ENCODE results near the gene FAM3D.
"Not testable (repeated sequence)": the region's sequence is repeated elsewhere in the genome, so short reads cannot be mapped to it uniquely, and the experiment has no call there.

The FAM3D gene

GRCh38 chr3:58666683-58667082 lies at the start of gene FAM3D:
Gene FAM3D (minus strand): TSS chr3:58666774. CDS start chr3:58655563, 11,211 bp downstream.
- DNase-seq = no peak

- DNase-seq = no peak
Measured at GRCh38 chr3:58713715-58714401, 47.3 kb upstream of the FAM3D start.

- no peak for DNase-seq
Measured at GRCh38 chr3:58711871-58712270, 45.3 kb upstream of the FAM3D start.

GRCh38 chr3:58708983-58709382 lies 42.4 kb upstream of the FAM3D start:
- not testable (repeated sequence) for DNase-seq

- no peak for DNase-seq
Measured at GRCh38 chr3:58708116-58708791, 41.7 kb upstream of the FAM3D start.

- DNase-seq = no peak
Measured at GRCh38 chr3:58707390-58707930, 40.9 kb upstream of the FAM3D start.

- DNase-seq = no peak
Measured at GRCh38 chr3:58706395-58707167, 40.0 kb upstream of the FAM3D start.

GRCh38 chr3:58704745-58705144 lies 38.2 kb upstream of the FAM3D start:
- no peak for DNase-seq

- DNase-seq = not testable (repeated sequence)
Measured at GRCh38 chr3:58704304-58704703, 37.7 kb upstream of the FAM3D start.

- no peak for DNase-seq
Measured at GRCh38 chr3:58698246-58698645, 31.7 kb upstream of the FAM3D start.

- no peak for DNase-seq
Measured at GRCh38 chr3:58697561-58697960, 31.0 kb upstream of the FAM3D start.

- DNase-seq = not testable (repeated sequence)
Measured at GRCh38 chr3:58696813-58697212, 30.2 kb upstream of the FAM3D start.

- no peak for DNase-seq
Measured at GRCh38 chr3:58696093-58696492, 29.5 kb upstream of the FAM3D start.

GRCh38 chr3:58695284-58695683 lies 28.7 kb upstream of the FAM3D start:
- not testable (repeated sequence) for DNase-seq

GRCh38 chr3:58693940-58694850 lies 27.6 kb upstream of the FAM3D start:
- DNase-seq = no peak

GRCh38 chr3:58692484-58692883 lies 25.9 kb upstream of the FAM3D start:
- no peak for DNase-seq

GRCh38 chr3:58691997-58692396 lies 25.4 kb upstream of the FAM3D start:
- no peak for DNase-seq

- no peak for DNase-seq
Measured at GRCh38 chr3:58690490-58690889, 23.9 kb upstream of the FAM3D start.

GRCh38 chr3:58688574-58688973 lies 22.0 kb upstream of the FAM3D start:
- no peak for DNase-seq

- DNase-seq = no peak
Measured at GRCh38 chr3:58686847-58687246, 20.3 kb upstream of the FAM3D start.

GRCh38 chr3:58685641-58686040 lies 19.1 kb upstream of the FAM3D start:
- no peak for DNase-seq

- no peak for DNase-seq
Measured at GRCh38 chr3:58683466-58683865, 16.9 kb upstream of the FAM3D start.

All from GOT3 (cell line).